GM19328 (cell line): Measurements from ENCODE around the gene CCDC39.

Experiments used
- ATAC-seq: cut with Tn5 transposase; IDR thresholded peaks from one replicate; pipeline ENCODE4 v1.9.1; 2021; ENCODE audit warnings: mild to moderate bottlenecking, moderate library complexity; ENCODE audit not compliant: unreplicated experiment

CCDC39 gene

GRCh38 chr3:180679178-180680096, at the start of gene CCDC39:
Gene CCDC39, minus strand, starts transcription at chr3:180679489. Its CDS starts 109 bp downstream, at chr3:180679380.
- peak; percentile 97 for ATAC-seq

- ATAC-seq, result no peak
These were observed 40.7 kb upstream of the CCDC39 start for GRCh38 chr3:180720012-180720411.

- ATAC-seq, result no peak
These were observed 28.6 kb upstream of the CCDC39 start for GRCh38 chr3:180707896-180708295.

GRCh38 chr3:180705619-180706018, 26.3 kb upstream of the CCDC39 start:
- ATAC-seq, result no peak

- ATAC-seq, result no peak
These were observed 25.2 kb upstream of the CCDC39 start for GRCh38 chr3:180704532-180704931.

- ATAC-seq, result no peak
These were observed 21.7 kb upstream of the CCDC39 start for GRCh38 chr3:180700941-180701340.

GRCh38 chr3:180698760-180699270, 19.5 kb upstream of the CCDC39 start:
- no peak for ATAC-seq

- no peak for ATAC-seq
These were observed 15.0 kb upstream of the CCDC39 start for GRCh38 chr3:180694321-180694720.

- ATAC-seq, result no peak
These were observed 14.4 kb upstream of the CCDC39 start for GRCh38 chr3:180693656-180694055.

GRCh38 chr3:180690061-180690460, 10.8 kb upstream of the CCDC39 start:
- ATAC-seq, result no peak

- ATAC-seq, result no peak
These were observed 5.5 kb upstream of the CCDC39 start for GRCh38 chr3:180684807-180685206.

- ATAC-seq, result no peak
These were observed 4.5 kb upstream of the CCDC39 start for GRCh38 chr3:180683816-180684215.

GRCh38 chr3:180680097-180680430, 775 bp upstream of the CCDC39 start:
- ATAC-seq, result peak; percentile 44

GRCh38 chr3:180678231-180678630, 1.1 kb downstream of the CCDC39 start:
- ATAC-seq, result no peak

GRCh38 chr3:180661444-180661843, 17.8 kb downstream of the CCDC39 start:
- ATAC-seq, result no peak

- ATAC-seq, result no peak
These were observed 22.2 kb downstream of the CCDC39 start for GRCh38 chr3:180657094-180657493.

GRCh38 chr3:180656406-180656805, 22.9 kb downstream of the CCDC39 start:
- ATAC-seq, result no peak

GRCh38 chr3:180646187-180646790, 33.0 kb downstream of the CCDC39 start:
- no peak for ATAC-seq

- ATAC-seq, result no peak
These were observed 38.3 kb downstream of the CCDC39 start for GRCh38 chr3:180640987-180641386.

GRCh38 chr3:180633722-180634121, 45.6 kb downstream of the CCDC39 start:
- no peak for ATAC-seq

- ATAC-seq, result no peak
These were observed 48.0 kb downstream of the CCDC39 start for GRCh38 chr3:180631317-180631716.

GRCh38 chr3:180630371-180630770, 48.9 kb downstream of the CCDC39 start:
- ATAC-seq, result no peak
